ENCODE results near the gene CBX8. TPM values are rescaled to one million over a fixed set of nuclear protein-coding genes. Genes with fewer than 3 reads are reported as not detected.

The CBX8 gene
- total and polyA plus RNA-seq, 2 of the 13 experiments (the other 11 are each of a cell fraction or from before 2014, with no cell fraction given), result 0.34 to 12.6 TPM

DNA sequence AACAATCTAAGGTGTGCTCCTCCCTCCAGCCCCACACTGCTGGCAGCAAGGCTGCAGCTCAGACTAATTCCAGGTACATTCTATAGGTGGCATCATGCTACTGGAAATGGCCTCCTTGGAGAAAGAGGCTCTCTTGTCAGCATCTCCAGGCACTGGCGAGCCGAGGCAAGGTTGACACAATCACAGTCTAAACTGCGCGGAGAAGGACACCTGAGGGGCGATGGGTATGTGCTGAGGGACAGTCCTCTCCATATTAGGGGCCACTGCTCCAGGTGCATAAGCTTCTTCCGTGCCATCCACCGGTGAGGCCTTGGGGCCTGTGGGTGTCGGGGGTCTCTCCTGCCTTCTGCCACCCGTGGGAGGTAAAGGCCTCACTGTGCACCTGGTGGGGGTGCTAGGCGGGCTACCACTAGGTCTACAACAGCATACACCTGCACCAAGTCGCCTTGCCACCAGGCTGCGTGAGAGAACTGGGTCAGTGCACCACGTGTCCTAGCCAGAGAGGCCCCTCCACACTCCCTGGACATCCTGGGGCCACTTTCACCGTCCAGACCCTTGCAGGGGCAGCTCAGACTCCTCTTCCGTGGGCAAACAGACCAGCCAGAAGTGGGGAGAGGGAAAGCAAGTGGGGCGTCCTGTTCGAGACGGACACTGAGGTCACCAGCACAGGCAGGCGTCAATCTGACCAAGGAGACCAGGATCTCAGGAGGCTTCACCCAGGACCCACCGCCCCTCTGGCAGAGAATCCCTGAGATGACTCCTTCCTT, 12.1 kb upstream of the CBX8 start (continued):
- TF ChIP-seq HNRNPLL (IDR thresholded peaks at IDR 0.05; ENCODE audit: low read depth, low read length, poor library complexity, severe bottlenecking) (peak; percentile 33), RORA (CRISPR knock-in tag; IDR thresholded peaks at IDR 0.05) (no peak), ZFP36L2 (CRISPR knock-in tag; IDR thresholded peaks at IDR 0.05) (no peak), POGZ (CRISPR knock-in tag; IDR thresholded peaks at IDR 0.05) (no peak), NBN (conservative IDR thresholded peaks at IDR 0.05) (no peak), EHMT2 (IDR thresholded peaks at IDR 0.05; ENCODE audit: borderline replicate concordance, low read depth, low read length) (no peak), ZNF335 (CRISPR knock-in tag; IDR thresholded peaks at IDR 0.05) (no peak), ARNTL (CRISPR knock-in tag; IDR thresholded peaks at IDR 0.05) (peak; percentile 58; the same call in 1 of the 2 replicates), ZFP36L1 (CRISPR knock-in tag; IDR thresholded peaks at IDR 0.05) (no peak), ZNF431 (CRISPR knock-in tag; IDR thresholded peaks at IDR 0.05; ENCODE audit: borderline replicate concordance, low read depth) (no peak)
- TF ChIP-seq, protein P1, sequence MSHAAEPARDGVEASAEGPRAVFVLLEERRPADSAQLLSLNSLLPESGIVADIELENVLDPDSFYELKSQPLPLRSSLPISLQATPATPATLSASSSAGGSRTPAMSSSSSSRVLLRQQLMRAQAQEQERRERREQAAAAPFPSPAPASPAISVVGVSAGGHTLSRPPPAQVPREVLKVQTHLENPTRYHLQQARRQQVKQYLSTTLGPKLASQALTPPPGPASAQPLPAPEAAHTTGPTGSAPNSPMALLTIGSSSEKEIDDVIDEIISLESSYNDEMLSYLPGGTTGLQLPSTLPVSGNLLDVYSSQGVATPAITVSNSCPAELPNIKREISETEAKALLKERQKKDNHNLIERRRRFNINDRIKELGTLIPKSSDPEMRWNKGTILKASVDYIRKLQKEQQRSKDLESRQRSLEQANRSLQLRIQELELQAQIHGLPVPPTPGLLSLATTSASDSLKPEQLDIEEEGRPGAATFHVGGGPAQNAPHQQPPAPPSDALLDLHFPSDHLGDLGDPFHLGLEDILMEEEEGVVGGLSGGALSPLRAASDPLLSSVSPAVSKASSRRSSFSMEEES (CRISPR knock-in tag; IDR thresholded peaks at IDR 0.05), result no peak; the same call in 1 of the 2 replicates
- TF ChIP-seq, protein P2, sequence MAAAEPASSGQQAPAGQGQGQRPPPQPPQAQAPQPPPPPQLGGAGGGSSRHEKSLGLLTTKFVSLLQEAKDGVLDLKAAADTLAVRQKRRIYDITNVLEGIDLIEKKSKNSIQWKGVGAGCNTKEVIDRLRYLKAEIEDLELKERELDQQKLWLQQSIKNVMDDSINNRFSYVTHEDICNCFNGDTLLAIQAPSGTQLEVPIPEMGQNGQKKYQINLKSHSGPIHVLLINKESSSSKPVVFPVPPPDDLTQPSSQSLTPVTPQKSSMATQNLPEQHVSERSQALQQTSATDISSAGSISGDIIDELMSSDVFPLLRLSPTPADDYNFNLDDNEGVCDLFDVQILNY (CRISPR knock-in tag; conservative IDR thresholded peaks at IDR 0.05), result no peak
- TF ChIP-seq, protein P3, sequence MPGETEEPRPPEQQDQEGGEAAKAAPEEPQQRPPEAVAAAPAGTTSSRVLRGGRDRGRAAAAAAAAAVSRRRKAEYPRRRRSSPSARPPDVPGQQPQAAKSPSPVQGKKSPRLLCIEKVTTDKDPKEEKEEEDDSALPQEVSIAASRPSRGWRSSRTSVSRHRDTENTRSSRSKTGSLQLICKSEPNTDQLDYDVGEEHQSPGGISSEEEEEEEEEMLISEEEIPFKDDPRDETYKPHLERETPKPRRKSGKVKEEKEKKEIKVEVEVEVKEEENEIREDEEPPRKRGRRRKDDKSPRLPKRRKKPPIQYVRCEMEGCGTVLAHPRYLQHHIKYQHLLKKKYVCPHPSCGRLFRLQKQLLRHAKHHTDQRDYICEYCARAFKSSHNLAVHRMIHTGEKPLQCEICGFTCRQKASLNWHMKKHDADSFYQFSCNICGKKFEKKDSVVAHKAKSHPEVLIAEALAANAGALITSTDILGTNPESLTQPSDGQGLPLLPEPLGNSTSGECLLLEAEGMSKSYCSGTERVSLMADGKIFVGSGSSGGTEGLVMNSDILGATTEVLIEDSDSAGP (CRISPR knock-in tag; IDR thresholded peaks at IDR 0.05; ENCODE audit: borderline replicate concordance), result peak; percentile 80; the same call in 1 of the 2 replicates
- TF ChIP-seq, protein P4, sequence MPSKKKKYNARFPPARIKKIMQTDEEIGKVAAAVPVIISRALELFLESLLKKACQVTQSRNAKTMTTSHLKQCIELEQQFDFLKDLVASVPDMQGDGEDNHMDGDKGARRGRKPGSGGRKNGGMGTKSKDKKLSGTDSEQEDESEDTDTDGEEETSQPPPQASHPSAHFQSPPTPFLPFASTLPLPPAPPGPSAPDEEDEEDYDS (CRISPR knock-in tag; IDR thresholded peaks at IDR 0.05), result no peak
- TF ChIP-seq, protein P5, sequence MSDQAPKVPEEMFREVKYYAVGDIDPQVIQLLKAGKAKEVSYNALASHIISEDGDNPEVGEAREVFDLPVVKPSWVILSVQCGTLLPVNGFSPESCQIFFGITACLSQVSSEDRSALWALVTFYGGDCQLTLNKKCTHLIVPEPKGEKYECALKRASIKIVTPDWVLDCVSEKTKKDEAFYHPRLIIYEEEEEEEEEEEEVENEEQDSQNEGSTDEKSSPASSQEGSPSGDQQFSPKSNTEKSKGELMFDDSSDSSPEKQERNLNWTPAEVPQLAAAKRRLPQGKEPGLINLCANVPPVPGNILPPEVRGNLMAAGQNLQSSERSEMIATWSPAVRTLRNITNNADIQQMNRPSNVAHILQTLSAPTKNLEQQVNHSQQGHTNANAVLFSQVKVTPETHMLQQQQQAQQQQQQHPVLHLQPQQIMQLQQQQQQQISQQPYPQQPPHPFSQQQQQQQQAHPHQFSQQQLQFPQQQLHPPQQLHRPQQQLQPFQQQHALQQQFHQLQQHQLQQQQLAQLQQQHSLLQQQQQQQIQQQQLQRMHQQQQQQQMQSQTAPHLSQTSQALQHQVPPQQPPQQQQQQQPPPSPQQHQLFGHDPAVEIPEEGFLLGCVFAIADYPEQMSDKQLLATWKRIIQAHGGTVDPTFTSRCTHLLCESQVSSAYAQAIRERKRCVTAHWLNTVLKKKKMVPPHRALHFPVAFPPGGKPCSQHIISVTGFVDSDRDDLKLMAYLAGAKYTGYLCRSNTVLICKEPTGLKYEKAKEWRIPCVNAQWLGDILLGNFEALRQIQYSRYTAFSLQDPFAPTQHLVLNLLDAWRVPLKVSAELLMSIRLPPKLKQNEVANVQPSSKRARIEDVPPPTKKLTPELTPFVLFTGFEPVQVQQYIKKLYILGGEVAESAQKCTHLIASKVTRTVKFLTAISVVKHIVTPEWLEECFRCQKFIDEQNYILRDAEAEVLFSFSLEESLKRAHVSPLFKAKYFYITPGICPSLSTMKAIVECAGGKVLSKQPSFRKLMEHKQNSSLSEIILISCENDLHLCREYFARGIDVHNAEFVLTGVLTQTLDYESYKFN (CRISPR knock-in tag; conservative IDR thresholded peaks at IDR 0.05), result peak; percentile 32
- TF ChIP-seq, protein P6, sequence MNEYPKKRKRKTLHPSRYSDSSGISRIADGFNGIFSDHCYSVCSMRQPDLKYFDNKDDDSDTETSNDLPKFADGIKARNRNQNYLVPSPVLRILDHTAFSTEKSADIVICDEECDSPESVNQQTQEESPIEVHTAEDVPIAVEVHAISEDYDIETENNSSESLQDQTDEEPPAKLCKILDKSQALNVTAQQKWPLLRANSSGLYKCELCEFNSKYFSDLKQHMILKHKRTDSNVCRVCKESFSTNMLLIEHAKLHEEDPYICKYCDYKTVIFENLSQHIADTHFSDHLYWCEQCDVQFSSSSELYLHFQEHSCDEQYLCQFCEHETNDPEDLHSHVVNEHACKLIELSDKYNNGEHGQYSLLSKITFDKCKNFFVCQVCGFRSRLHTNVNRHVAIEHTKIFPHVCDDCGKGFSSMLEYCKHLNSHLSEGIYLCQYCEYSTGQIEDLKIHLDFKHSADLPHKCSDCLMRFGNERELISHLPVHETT (CRISPR knock-in tag; conservative IDR thresholded peaks at IDR 0.05), result no peak

Measured in HepG2 (cell line).